Chondrocyte (in vitro differentiated cells): ENCODE data around the gene HECW1. TPM values are rescaled to one million over a fixed set of nuclear protein-coding genes. Genes with fewer than 3 reads are reported as not detected.
"Not testable (repeated sequence)": the region's sequence is repeated elsewhere in the genome, so short reads cannot be mapped to it uniquely, and the experiment has no call there.

ENCODE experiments used
- DNase-seq: peaks from one replicate; pipeline ENCODE4 v3.0.0; 2021; ENCODE audit warnings: mixed read lengths, low spot score
- H3K27ac Mint-ChIP-seq: one replicate; pipeline ENCODE4 v1.8.0; 2021; ENCODE audit warnings: mild to moderate bottlenecking, moderate library complexity, mixed read lengths; ENCODE audit not compliant: unreplicated experiment
- H3K27me3 Mint-ChIP-seq: 2 replicates; pipeline ENCODE4 v1.8.0; 2021; ENCODE audit warnings: low read depth, mixed read lengths
- H3K36me3 Mint-ChIP-seq: 2 replicates; pipeline ENCODE4 v1.8.0; 2021; ENCODE audit warnings: low read depth, mixed read lengths
- H3K4me1 Mint-ChIP-seq: 2 replicates; pipeline ENCODE4 v1.8.0; 2021; ENCODE audit warnings: low read depth, mild to moderate bottlenecking, mixed read lengths
- H3K4me3 Mint-ChIP-seq: one replicate; pipeline ENCODE4 v1.8.0; 2021; ENCODE audit warnings: mild to moderate bottlenecking, moderate library complexity, mixed read lengths; ENCODE audit not compliant: unreplicated experiment
- H3K9me3 Mint-ChIP-seq: 2 replicates; pipeline ENCODE4 v1.8.0; 2021; ENCODE audit warnings: low read depth, mixed read lengths
- CTCF ChIP-seq: fragments of 200-600 bp; sonication (generic); IDR thresholded peaks from 2 replicates; pipeline ENCODE4 v1.5.0; 2021; ENCODE audit warnings: antibody characterized with exemption, mild to moderate bottlenecking, moderate library complexity
- total RNA-seq: library from RNA; stranded (reverse); gene quantifications from 3 replicates; pipeline ENCODE4 v1.2.1, GENCODE V29; 2021

Gene HECW1
- total RNA-seq, 1 donor from 2014 or later: 1.9 TPM

- Mint-ChIP-seq H3K36me3 (no peaks in the 10 kb centered on the region), H3K27me3 (no peaks in the 10 kb centered on the region), H3K9me3 (no peaks in the 10 kb centered on the region), H3K27ac (no peak overlapping the region), H3K4me1 (peaks cover 23% of the 10 kb centered on the region), H3K4me3 (no peak overlapping the region)
- no peak for TF ChIP-seq CTCF
- DNase-seq: no peak
Observed at GRCh38 chr7:43480581-43480980, 368.1 kb downstream of the HECW1 start.

DNA sequence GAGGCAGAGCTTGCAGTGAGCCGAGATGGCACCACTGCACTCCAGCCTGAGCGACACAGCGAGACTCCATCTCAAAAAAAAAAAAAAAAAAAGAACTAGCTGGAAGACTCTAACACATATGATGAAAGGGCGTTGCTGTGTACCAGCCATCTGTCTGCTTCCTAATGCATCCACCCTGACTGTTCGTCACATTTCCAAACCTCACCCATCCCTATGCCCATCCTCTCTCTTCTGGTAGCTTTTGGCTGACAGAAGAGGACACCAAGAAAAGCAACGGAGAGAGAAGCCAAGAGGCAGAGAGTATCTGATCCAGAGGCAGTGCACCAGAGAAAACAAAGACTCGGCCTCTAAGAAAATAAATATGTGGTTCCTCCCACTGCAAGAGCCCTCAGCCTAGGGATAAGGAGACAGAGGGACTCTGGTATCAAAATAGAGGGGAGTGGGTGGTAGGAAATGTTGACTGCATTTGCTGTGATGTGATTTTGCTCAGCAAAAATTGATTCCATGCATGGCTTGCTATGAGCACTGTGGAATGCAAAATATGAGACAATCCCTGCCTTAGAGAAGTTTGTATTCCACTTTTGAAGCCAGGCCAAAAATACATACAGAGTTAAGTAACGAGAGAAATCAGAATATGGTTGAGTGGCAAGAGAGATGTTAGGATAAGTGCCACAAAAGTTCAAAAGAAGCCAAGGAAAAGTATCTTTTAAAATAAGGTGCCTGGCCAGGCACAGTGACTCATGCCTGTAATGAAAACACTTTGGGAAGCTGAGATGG is 369.6 kb downstream of the HECW1 start:
- no peaks in the 10 kb centered on the region for H3K9me3 Mint-ChIP-seq
- H3K36me3 Mint-ChIP-seq: no peaks in the 10 kb centered on the region
- TF ChIP-seq CTCF: no peak
- peak overlapping the region; percentile 89 for H3K27ac Mint-ChIP-seq
- no peak overlapping the region for H3K4me3 Mint-ChIP-seq
- H3K4me1 Mint-ChIP-seq: peaks cover 29% of the 10 kb centered on the region
- H3K27me3 Mint-ChIP-seq: no peaks in the 10 kb centered on the region
- DNase-seq: no peak

DNA sequence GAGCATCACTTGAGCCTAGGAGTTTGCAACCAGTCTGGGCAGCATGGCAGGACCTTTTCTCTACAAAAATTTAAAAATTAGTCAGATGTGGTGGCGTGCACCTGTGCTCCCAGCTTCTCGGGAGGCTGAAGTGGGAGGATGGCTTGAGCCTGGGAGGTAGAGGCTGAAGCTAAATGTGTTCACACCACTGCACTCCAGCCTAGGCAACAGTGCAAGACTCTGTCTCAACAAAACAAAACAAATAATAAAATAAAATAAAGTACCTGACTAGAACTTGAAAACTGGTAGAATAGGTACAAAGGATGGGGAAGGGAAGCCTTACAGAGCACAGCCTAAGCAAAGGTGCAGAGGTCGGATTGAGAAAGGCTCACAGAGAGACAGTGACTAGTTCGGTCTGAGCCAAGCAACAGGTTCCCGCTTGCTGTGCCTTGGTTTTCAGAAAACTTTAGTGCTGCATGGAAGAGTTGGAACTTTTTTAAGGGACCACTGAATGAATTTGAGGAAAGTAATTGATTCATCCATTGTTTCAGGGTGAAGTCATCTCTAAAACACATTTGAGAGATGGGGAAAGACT is 370.3 kb downstream of the HECW1 start:
- Mint-ChIP-seq H3K9me3 (no peaks in the 10 kb centered on the region), H3K27ac (peak overlapping the region; percentile 89), H3K4me1 (peaks cover 33% of the 10 kb centered on the region), H3K27me3 (no peaks in the 10 kb centered on the region), H3K36me3 (no peaks in the 10 kb centered on the region), H3K4me3 (no peak overlapping the region)
- no peak for DNase-seq
- TF ChIP-seq CTCF: no peak

GRCh38 chr7:43484678-43485395 is 372.4 kb downstream of the HECW1 start:
- Mint-ChIP-seq H3K9me3 (no peaks in the 10 kb centered on the region), H3K36me3 (no peaks in the 10 kb centered on the region), H3K27me3 (no peaks in the 10 kb centered on the region), H3K27ac (no peak overlapping the region), H3K4me1 (peaks cover 46% of the 10 kb centered on the region), H3K4me3 (no peak overlapping the region)
- TF ChIP-seq CTCF: no peak
- no peak for DNase-seq

DNA sequence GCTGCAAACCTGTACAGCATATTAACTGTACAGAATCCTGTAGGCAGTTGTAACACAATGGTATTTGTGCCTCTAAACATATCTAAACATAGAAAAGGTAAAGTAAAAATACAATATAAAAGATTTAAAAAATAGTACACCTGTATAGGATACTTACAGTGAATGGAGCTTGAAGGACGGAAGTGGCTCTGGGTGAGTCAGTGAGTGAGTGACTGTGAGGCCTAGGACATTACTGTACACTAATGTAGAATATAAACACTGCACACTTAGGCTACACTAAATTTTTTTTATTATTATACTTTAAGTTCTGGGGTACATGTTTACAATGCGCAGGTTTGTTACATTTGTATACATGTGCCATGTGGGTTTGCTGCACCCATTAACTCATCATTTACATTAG is 373.1 kb downstream of the HECW1 start:
- no peaks in the 10 kb centered on the region for H3K36me3 Mint-ChIP-seq
- H3K9me3 Mint-ChIP-seq: no peaks in the 10 kb centered on the region
- DNase-seq: no peak
- no peak overlapping the region for H3K4me3 Mint-ChIP-seq
- H3K27me3 Mint-ChIP-seq: no peaks in the 10 kb centered on the region
- no peak for TF ChIP-seq CTCF
- H3K27ac Mint-ChIP-seq: no peak overlapping the region
- H3K4me1 Mint-ChIP-seq: peaks cover 50% of the 10 kb centered on the region

GRCh38 chr7:43486008-43486407 is 373.6 kb downstream of the HECW1 start:
- H3K36me3 Mint-ChIP-seq, H3K4me3 Mint-ChIP-seq, H3K27ac Mint-ChIP-seq, H3K27me3 Mint-ChIP-seq, H3K9me3 Mint-ChIP-seq, DNase-seq: not testable (repeated sequence)
- peaks cover 47% of the 10 kb centered on the region for H3K4me1 Mint-ChIP-seq
